GM19351 (cell line): ENCODE measurements around the gene FGG.

ENCODE experiments used
- ATAC-seq: cut with Tn5 transposase; IDR thresholded peaks from one replicate; pipeline ENCODE4 v1.9.1; 2021; ENCODE audit warnings: mild to moderate bottlenecking, moderate library complexity; ENCODE audit not compliant: unreplicated experiment

Gene FGG

DNA sequence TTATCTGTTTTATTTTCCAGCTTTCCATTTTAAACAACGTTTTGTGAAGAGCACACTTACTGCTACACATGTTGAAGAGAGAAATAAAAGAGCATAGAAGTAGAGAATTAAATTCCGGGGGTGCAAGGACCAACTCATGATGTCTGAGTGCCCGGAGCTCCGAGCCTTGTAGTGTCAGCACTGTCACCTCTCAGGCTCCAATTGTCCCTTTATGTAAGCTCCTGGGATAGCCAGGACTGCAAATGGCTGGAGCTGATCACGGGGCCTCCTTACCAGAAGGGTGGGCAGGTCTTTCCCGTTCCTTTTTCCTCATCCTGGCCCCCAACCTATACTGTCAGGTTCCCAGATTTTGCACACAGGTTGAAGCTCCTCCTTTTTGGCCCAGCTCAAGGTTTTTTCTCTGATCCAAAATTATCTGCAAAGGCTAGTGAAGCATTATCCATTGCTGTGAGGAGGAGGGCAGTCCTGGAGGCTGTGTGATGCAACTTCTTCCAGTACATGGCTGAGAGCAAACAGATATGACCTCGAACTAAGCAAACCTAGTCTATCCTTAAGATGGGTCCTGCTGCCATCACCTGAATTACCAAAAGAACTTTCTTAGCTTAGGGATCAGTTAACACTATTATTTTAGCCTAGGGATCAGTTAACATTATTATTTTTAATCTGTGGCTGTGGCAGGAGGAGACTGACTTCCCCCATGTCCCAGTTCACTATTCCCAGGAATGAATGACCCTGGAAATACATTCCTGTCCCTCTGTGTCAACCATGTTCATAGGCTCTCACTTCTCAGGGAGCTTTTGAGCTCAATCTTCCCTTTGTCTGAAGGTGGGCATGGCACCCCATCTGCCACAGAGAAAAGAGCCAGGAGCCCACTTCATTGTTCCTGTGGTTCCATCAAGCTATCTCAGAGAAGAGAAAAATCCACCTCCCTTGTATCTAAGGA lies at the start of gene FGG:
Gene FGG, minus strand, starts transcription at position 185 of the 943 bp plus-strand sequence. Its CDS starts 47 bp downstream, at position 138.
- no peak for ATAC-seq

DNA sequence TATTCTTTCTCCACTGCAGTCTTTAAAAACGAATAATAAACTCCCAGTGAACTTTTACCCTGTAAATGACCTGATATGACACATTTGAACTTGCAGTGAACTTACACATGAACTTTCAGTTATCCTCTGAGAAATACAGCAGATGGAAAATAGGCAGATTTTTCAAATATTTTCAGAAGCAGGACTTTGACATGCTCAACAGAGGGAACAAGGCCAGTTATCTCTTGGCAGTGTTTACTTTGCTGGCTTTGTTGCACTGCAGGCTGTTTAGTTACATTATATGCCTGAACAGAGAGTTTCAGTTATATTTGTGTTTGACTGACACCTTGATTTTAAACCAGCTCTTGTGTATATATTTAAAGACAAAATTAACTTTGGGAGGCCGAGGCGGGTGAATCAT lies 47.6 kb upstream of the FGG start:
- no peak for ATAC-seq

DNA sequence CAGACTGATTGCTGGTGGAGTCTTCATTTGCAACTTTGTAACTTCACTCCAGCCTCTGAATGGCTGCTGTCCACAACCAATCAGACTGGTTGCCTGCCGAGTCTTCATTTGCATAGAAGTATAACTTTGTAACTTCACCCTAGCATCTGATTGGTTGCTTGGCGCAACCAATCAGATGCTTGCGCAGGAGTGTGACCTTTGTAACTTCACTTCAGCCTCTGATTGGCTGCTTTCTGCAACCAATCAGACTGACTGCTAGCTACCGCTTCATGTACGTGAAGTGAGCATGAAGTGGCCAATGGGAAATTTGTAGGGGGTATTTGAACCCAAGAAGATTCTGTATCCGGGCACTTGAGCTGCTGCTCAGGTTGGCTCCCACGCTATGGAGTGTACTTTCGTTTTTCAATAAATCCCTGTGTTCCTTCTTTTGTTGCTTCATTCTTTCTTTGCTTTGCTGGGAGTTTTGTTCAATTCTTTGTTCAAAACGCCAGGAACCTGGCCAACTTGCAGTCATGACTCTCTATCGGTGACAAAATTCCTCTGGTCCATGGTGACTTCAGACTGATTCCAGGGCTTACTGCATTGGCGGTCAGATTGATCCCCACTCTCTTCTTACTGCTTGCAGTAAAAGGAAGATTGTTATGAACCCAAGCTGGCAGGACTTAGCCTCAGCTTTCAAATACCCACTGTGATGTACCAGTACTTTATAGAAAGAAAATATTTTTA lies 46.4 kb upstream of the FGG start:
- no peak for ATAC-seq

DNA sequence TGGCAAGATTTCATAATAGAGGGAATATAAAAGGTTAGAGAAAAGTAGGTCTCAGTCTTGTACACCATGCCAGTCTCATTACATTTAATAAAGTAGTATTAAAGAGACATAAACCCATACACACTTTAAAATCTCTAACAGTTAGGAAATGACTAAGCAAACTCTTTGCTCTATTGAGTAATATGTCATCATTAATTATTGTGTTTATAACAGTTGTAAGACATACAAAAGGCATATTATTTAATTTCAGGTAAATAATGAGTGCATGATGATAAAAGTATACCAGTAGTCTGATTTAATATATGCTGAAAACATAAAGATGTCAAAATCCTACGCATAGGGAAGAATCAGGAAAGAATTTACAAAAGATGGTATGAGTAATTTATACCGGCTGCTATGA lies 31.0 kb upstream of the FGG start:
- ATAC-seq = no peak

DNA sequence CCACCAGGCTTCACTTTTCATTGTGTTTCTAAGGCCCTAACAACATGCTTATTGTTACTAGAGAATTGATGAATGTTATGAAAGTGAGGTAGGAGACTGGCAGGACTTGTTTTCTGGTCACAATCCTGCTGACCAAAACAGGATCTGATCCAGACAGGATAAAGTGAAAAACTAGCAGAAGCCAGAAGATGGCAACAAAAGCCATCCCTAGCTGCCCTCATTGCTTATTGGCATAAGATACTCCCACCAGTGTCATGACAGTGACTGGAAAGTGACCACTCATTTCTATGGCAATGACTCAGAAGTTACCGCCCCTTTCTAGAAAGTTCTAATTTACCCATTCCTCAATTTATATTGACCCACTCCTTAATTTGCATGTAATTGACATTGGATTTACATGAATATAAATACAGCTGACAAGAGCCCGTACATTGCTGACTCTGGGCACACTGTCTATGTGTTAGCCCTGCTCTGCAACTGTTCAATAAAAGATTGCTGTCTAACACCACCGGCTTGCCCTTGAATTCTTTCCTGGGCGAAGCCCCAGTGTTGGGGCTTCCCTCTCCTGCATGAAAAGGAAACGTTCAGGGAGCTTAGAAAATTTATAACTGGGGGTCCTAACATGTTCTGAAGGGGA lies 30.0 kb upstream of the FGG start:
- ATAC-seq = no peak

DNA sequence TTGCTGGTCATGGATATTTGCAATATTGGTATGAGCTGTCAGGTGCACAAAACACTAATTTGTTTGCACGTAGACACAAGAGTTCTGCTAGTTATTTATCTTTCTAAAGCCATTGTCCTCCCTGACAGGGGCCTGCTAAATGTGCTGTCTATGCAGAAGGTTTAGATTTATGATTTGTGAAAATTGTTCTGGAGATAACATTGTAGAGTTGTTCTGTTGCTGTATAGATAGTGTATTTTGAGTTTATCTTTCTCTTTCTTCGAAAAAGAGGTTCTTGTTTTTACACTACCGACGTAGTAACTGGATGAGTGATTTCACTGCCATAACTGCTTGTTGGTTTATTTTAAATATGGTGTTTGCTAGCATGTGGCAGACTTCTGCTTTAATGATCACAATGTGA lies 28.5 kb upstream of the FGG start:
- no peak for ATAC-seq

DNA sequence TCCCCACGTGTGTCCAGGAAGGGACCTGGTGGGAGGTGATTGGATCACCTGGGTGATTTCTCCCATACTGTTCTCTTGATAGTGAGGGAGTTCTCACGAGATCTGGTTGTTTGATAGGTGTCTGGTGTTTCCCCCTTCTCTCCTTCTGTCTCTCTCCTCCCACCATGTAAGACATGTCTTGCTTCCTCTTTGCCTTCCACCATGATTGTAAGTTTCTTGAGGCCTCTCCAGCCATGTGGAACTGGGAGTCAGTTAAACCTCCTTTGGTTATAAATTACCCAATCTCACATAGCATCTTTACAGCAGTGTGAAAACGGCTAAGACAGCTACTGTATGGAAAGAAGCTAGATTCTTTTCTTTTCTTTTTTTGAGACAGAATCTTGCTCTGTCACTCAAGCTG lies 21.6 kb upstream of the FGG start:
- peak; percentile 49 for ATAC-seq

DNA sequence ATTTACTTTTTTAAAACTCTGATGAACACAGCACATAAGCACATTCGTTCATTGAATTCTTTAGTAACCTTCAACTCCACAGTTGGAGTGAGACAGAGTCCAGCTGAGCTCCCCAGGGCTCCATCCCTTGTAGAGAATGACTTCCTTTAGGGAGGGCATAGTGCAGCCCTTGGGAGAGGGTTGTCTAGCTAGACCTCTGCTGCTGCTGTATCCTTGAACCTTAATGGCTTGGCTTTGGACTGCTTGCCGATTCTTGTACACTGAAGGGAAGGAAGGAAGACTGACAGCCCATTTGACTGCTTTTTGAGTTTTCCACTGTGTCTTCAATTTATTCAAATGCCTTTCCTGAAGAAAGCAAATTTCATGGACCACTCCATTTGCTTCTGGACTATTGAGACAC lies 19.4 kb upstream of the FGG start:
- no peak for ATAC-seq

DNA sequence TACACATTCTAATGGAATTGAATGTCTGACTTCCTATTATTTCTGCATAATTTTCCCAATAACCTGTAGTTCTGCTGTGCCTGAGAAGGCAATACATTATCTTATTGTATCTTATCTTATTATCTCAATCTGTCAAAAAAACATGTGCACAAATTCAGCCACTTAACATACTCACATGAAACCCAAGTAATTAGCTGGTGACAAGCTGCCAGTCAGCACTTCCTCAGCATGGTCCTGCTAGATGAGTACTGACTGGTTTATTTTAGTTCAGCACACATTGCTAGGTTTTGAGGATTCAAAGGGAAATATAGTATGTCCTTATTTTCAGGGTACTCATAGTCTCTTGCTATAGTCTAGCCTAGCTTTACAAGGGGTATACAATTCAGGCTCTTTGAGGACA lies 17.9 kb upstream of the FGG start:
- no peak for ATAC-seq

DNA sequence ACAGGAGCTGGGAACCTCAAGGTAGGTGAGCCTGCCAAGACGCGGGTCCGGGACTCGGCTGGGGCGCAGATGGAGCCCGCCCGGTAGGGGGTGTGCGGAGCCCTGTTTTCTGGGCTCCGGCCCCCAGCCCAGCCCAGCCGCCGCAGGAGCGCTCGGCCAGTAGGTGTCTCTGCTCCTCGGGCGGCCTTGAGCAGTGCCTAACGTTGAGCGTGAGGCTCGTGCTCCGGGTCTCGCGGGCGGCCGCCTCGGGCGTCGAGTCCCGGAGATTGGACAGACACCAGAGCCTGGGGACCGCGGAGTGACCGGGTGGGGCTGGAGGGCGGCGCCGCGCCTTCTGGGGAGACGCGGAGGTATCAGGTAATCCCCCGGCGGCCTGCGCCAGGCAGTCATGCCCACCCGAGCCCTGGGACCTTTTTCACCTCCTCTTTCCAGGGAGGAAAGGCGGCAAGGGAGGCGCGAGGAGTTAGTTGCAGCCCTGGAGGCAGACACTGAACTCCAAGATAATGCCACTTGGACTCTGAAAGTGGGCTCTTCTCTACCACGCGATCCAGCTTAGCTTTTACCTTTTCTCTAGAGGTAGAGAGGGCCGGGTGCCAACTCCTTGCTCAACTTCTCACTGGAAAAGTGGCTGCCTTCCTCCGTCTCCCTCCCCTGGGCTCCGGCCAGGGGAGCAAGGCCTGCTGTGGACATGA lies 14.5 kb upstream of the FGG start:
- peak; percentile 96 for ATAC-seq

DNA sequence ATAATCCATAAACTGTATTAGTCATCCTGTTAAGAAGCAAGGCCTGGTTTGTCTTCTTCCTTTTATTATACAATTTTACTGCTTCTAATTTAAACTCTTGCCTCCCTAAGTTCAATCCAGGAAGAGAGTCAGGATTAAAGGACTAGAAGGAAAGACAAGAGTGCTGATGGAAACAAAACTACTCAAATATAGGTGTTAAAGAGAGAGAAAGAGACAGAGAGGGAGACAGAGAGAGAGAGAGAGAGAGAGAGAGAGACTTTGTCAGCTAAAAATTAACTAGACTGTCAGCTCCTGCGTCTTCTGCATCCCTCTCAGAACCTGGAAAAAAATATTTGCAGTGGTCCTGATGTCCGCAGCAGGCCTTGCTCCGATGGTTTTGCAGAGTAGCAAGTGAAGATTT lies 13.5 kb upstream of the FGG start:
- no peak for ATAC-seq

DNA sequence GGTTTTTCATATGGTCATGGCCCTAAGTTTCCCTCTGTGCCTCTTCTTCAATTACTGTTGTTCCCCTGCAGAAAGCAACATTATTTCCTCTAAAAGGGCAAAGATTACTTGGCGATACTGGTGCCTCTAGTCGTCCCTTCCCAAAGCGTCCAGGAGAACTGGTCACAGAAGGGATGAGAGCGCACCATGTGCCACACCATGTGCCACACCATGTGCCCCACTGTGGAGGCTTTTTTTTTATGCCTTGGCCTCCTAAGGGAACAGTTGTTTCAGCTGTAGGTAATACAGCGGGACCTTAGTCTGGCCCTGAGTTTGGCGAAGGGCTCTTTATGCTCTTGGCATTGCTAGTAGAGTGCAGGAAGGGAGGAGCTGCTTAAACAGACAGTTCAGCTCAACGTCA lies 11.5 kb upstream of the FGG start:
- no peak for ATAC-seq

DNA sequence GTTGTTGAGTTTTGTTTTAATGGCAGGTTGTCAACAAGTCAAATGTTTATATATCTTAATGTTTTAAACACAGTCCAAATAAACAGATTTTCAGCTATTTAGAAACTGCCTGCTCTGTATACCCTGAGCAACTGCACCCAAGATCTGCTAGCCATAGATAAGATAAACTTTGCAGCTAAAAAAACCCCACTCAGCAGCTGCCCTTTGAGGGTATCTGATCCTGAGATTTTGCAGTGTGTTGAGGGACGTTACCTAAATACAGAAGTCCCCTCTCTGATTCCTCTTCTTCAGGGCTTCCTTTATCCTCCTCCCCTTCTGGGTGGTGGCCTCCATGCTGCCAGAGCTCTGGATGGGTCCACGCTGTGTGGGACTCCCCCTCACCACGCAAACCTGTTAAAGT lies 11.0 kb upstream of the FGG start:
- ATAC-seq = no peak

DNA sequence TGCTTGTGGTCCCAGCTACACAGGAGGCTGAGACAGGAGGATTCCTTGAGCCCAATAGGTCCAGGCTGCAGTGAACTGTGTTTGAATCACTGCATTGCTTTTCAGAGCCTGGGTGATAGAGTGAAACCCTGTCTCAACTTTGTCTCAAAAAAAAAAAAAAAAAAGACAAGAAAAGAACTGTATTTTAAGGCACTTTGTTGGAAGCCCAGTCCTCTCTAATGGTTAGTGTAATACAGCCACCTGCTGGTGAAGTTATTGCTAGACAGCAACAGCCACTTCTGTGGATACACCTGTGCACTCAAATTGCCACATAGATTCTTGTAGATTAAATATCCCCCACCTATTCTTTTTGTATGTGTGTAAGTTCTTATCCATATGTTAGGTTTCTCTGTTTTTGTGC lies 10.1 kb upstream of the FGG start:
- ATAC-seq = peak; percentile 38

DNA sequence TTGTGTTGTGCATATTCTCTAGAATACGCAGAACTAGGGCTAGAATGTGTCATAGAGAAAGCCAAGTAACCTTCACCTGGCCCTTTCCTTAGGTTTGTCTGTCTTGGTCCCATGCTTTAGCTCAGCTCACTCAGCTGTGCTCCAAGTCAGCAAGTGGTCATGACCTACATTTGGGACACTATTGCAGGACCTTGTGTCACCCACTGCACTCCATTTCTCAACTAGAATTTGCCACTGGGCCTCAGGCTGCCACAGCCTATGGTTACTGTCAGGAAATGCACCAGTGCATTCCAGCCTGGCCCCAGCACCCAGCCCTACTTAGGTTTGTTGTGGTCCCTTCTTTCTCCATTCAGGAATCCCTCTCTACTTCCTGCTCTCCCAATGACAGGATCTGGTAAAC lies 7.7 kb upstream of the FGG start:
- no peak for ATAC-seq

DNA sequence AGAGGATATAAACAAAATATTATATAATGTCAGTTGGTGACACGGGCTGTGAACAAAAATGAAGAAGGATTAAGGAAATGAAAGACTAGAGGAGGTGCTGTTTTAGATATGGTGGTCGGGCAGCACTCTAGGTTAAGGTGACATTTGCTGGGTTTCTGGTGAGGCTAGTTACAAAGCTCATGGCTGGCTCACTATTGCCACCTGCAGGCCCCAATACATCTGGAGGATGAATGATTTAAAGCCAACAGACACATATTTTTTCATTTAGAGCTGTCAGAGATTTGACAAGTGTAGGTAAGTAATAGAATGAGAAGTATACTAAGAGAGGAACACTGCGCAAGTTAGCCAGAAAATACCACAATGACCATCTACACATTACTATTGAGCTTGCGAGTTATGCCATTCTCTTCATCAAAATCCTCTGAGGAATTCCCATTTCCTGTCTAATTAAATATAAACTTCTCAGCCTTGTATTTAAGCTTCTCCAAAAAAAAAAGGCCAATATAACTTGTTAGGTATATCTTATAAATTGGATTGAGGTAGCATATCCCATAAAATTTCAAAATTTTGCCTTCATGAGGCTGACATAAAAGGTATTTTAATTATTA lies 6.4 kb upstream of the FGG start:
- peak; percentile 76 for ATAC-seq

DNA sequence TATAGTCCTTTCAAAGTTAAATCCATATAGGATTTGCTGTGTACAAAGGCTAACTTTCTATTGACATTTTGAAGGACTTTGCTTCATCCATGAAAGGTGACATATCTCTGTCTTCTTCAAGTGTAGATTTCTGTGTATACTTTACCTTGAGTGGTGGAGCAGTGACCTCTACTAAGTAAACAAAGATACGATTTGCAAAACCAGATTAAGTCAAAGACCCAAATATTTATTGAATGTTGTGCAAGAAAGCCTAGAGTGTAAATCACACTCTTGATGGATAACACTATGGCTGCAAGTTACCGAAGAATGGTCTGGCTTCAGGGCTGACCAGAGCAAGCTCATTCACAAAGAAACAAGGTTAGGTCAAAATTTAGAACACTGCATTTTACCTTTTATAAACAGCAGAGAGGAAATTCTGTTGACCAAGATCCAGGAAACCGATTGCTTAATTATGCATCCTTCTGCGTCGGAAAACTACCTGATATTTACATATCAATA lies 5.4 kb upstream of the FGG start:
- no peak for ATAC-seq

DNA sequence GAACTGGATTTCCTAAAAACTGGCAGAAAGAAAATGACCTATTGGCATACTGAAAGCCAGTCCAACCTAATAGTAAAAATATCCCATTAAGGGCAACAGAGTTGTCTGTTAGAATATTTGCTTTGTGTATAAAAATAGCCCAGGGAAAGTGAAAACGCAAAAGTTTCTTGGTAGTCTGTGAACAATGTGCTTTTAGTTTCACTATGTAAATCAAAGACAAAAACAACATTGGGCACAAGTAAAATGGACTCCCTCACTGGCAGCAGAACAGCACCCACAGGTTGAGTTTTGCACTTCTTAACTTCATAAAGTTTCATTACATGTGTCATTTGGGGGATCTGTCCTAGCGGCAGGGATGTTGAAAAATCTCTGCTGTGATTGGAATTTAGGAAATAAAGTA lies 4.3 kb upstream of the FGG start:
- ATAC-seq = peak; percentile 90

DNA sequence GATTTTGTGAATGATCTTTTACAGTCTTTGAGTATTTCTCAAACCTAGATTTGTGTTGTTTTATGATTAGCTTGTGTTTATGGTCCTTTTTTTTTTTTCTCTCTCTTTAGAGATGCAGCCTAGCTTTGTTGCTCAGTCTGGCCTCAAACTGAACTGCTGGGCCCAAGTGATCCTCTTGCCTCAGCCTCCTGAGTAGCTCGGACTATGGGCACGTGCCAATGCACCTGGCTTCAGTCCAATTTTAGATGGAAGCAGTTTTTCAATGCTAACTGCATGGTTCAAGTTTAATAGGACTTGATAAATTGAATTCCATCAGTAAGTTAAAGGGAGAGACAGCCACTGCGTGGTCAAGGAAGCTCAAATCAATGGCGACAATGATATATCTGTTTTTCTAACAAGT lies 3.8 kb upstream of the FGG start:
- ATAC-seq = no peak

DNA sequence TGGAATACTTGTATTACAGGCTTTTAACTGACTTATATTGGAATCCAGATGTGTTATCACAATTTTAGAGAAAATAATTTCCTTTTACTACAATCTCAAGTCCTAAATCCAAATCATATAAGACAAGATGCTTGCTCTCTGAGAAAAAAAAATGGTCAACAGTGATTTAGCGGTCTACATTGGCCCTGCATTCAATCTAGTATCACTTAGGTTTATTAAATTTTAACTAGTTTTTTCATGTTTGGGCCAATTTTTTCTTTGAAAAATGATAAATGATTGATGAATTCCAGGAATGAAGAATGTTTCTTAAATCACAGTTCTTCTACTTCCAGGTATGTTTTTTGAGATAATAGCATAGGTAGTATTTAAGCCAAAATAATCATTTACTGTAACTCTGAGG lies 2.8 kb upstream of the FGG start:
- no peak for ATAC-seq

DNA sequence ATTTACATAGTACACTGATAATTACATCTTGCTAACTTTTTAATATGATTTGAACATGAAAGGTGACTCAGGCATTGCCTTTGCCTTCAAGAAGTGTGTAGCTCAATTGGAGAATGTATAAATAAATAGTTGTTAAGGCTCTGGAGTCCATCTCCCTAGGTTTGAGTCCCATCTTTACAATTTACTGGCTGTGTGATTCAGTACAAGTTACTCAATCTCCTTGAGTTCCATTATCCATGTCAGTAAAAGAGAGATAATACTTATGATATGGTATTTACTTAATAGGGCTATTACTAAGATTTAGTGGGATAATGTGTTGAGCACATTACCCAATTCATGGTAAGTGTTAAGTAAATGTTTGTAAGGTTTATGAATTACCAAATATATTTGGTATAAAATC lies 1.9 kb upstream of the FGG start:
- no peak for ATAC-seq
